ENCODE data around the gene ERBB4. TPM values are rescaled to one million over a fixed set of nuclear protein-coding genes. Genes with fewer than 3 reads are reported as not detected.

Gene ERBB4
- total RNA-seq, 1 donor from 2014 or later = 2.8 TPM

DNA sequence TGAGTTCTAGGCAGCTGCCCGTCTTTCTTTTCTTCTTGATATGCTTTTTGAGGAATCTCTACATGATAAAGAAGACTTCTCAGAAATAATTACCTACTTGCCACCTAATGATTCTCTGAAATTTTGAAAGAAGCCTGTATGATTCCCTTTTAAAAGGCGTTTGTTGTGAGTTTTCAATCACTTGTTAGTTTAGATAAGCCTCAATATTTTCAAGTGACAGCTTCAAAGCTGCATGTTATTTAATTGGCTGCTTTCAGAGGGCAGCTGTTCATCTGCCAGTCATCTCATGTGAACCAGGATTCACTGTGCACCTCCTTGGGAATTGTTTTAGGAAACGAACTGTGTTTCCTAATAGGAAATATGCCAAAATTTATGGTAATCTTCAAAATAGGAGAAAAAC is 1044.1 kb downstream of the ERBB4 start:
- Mint-ChIP-seq H3K4me1 (ENCODE audit: unreplicated experiment) (no peaks in the 10 kb centered on the region), H3K27me3 (ENCODE audit: unreplicated experiment) (peaks cover 5% of the 10 kb centered on the region), H3K4me3 (ENCODE audit: unreplicated experiment) (no peak overlapping the region), H3K9me3 (ENCODE audit: unreplicated experiment) (no peaks in the 10 kb centered on the region), H3K36me3 (ENCODE audit: unreplicated experiment) (no peaks in the 10 kb centered on the region), H3K27ac (ENCODE audit: unreplicated experiment) (no peak overlapping the region)
- no peak for DNase-seq (ENCODE audit: extremely low spot score, unreplicated experiment)
- TF ChIP-seq, protein P1, sequence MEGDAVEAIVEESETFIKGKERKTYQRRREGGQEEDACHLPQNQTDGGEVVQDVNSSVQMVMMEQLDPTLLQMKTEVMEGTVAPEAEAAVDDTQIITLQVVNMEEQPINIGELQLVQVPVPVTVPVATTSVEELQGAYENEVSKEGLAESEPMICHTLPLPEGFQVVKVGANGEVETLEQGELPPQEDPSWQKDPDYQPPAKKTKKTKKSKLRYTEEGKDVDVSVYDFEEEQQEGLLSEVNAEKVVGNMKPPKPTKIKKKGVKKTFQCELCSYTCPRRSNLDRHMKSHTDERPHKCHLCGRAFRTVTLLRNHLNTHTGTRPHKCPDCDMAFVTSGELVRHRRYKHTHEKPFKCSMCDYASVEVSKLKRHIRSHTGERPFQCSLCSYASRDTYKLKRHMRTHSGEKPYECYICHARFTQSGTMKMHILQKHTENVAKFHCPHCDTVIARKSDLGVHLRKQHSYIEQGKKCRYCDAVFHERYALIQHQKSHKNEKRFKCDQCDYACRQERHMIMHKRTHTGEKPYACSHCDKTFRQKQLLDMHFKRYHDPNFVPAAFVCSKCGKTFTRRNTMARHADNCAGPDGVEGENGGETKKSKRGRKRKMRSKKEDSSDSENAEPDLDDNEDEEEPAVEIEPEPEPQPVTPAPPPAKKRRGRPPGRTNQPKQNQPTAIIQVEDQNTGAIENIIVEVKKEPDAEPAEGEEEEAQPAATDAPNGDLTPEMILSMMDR (IDR thresholded peaks at IDR 0.05) = no peak

DNA sequence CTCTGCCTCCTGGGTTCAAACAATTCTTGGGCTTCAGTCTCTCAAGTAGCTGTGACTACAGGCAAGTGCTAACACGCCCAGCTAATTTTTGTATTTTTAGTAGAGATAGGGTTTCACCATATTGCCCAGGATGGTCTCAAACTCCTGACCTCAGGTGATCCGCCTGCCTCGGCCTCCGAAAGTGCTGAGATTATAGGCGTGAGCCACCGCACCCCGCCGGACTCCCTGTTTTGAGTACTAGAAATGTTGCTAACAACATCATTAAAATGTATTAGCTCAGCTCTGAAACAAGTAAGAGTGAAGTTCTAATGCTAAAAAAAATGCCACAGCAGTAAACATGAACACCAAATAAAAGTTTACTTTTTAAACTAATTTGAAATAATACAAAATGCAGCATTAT is 1044.5 kb downstream of the ERBB4 start:
- DNase-seq (ENCODE audit: extremely low spot score, unreplicated experiment) = no peak
- no peak overlapping the region for H3K4me3 Mint-ChIP-seq (ENCODE audit: unreplicated experiment)
- no peaks in the 10 kb centered on the region for H3K4me1 Mint-ChIP-seq (ENCODE audit: unreplicated experiment)
- no peak overlapping the region for H3K27ac Mint-ChIP-seq (ENCODE audit: unreplicated experiment)
- TF ChIP-seq, protein P1 (IDR thresholded peaks at IDR 0.05) = no peak
- no peaks in the 10 kb centered on the region for H3K9me3 Mint-ChIP-seq (ENCODE audit: unreplicated experiment)
- H3K36me3 Mint-ChIP-seq (ENCODE audit: unreplicated experiment) = no peaks in the 10 kb centered on the region
- peaks cover 5% of the 10 kb centered on the region for H3K27me3 Mint-ChIP-seq (ENCODE audit: unreplicated experiment)

DNA sequence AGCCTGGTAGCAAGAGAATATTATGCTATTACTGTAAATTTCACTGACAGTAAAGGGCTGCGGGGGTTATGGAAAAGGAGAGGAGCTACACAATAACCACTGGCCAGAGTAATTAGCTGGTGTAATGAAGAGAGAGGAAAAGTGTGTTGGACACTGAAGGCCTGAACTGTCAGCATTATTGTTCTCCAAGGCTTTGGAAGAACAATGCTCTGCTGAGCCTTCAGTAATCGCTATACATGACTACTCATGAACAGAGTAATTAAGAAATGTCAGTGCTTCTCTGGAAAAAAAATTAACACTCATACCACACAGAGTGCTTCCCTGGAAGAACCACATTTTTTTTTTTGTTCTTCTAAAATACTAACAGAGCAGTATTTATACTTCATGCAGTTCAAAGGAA is 1050.9 kb downstream of the ERBB4 start:
- Mint-ChIP-seq H3K27me3 (ENCODE audit: unreplicated experiment) (no peaks in the 10 kb centered on the region), H3K4me3 (ENCODE audit: unreplicated experiment) (no peak overlapping the region), H3K36me3 (ENCODE audit: unreplicated experiment) (no peaks in the 10 kb centered on the region), H3K27ac (ENCODE audit: unreplicated experiment) (no peak overlapping the region), H3K4me1 (ENCODE audit: unreplicated experiment) (no peaks in the 10 kb centered on the region), H3K9me3 (ENCODE audit: unreplicated experiment) (no peaks in the 10 kb centered on the region)
- no peak for DNase-seq (ENCODE audit: extremely low spot score, unreplicated experiment)
- TF ChIP-seq, protein P1 (IDR thresholded peaks at IDR 0.05) = no peak

- Mint-ChIP-seq H3K4me1 (ENCODE audit: unreplicated experiment) (no peaks in the 10 kb centered on the region), H3K36me3 (ENCODE audit: unreplicated experiment) (no peaks in the 10 kb centered on the region), H3K9me3 (ENCODE audit: unreplicated experiment) (no peaks in the 10 kb centered on the region), H3K27me3 (ENCODE audit: unreplicated experiment) (no peaks in the 10 kb centered on the region), H3K27ac (ENCODE audit: unreplicated experiment) (no peak overlapping the region), H3K4me3 (ENCODE audit: unreplicated experiment) (no peak overlapping the region)
- no peak for DNase-seq (ENCODE audit: extremely low spot score, unreplicated experiment)
- TF ChIP-seq, protein P1 (IDR thresholded peaks at IDR 0.05) = no peak
Observed at GRCh38 chr2:211479536-211480150, 1059.0 kb downstream of the ERBB4 start.

- no peak for DNase-seq (ENCODE audit: extremely low spot score, unreplicated experiment)
- Mint-ChIP-seq H3K27ac (ENCODE audit: unreplicated experiment) (no peak overlapping the region), H3K4me3 (ENCODE audit: unreplicated experiment) (no peak overlapping the region), H3K36me3 (ENCODE audit: unreplicated experiment) (no peaks in the 10 kb centered on the region), H3K4me1 (ENCODE audit: unreplicated experiment) (no peaks in the 10 kb centered on the region), H3K9me3 (ENCODE audit: unreplicated experiment) (no peaks in the 10 kb centered on the region), H3K27me3 (ENCODE audit: unreplicated experiment) (no peaks in the 10 kb centered on the region)
- TF ChIP-seq, protein P1 (IDR thresholded peaks at IDR 0.05) = no peak
Observed at GRCh38 chr2:211477537-211478275, 1060.9 kb downstream of the ERBB4 start.
